NT2/D1 (cell line): ENCODE measurements around the gene MGA.

ENCODE experiments used
- SUZ12 ChIP-seq: IDR thresholded peaks from 2 replicates; pipeline ENCODE4 v1.6.1; 2011; ENCODE audit not compliant: insufficient read length, insufficient read depth; ENCODE audit errors: extremely low read depth
- YY1 ChIP-seq: IDR thresholded peaks from 2 replicates; pipeline ENCODE4 v1.6.1; 2011; ENCODE audit not compliant: insufficient read length, insufficient read depth

DNA sequence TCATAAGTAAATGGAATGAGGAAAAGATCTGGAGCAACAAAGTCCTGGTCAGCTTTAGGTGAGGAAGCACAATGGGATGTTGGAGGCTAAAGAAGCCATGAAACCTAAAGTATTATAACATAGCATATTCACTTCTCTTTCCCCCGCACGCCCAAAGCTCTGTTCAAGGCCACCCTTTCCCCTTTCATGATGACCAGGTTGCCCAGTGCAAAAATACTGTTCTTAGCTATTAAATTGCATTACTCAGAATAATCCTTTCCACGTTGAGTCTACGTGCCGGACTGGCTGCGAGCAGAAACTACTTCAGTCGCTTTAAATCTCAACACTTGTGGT is 113.5 kb downstream of the MGA start:
- no peak for TF ChIP-seq YY1
- TF ChIP-seq SUZ12: no peak
